PC-9 (cell line): ENCODE data around the gene TIFAB. TPM values are rescaled to one million over a fixed set of nuclear protein-coding genes. Genes with fewer than 3 reads are reported as not detected.

Experiments
- BruUV-seq: library from RNA; stranded (reverse); fragments of 400-500 nt; replicated peaks from 2 replicates; lab custom pipeline; 2021; lab: Mats Ljungman, UMichigan
- CTCF ChIA-PET: fragments of 300-600 bp; sonication (Branson Sonifier 250); formaldehyde crosslinking; loops from one replicate; lab custom pipeline; 2022; ENCODE audit warnings: antibody characterized with exemption; lab: Charles Lee
- POLR2A ChIA-PET: fragments of 300-600 bp; sonication (Branson Sonifier 250); formaldehyde crosslinking; loops from one replicate; lab custom pipeline; 2022; ENCODE audit warnings: antibody characterized with exemption; ENCODE audit not compliant: unreplicated experiment; lab: Charles Lee
- DNase-seq, 2 experiments: peaks; one replicate each; pipeline versions ENCODE4 v3.0.0 to v3.0.0-alpha.2; 2015 to 2022; ENCODE audit warnings: mixed read lengths in 1 of 2
- H2AFZ ChIP-seq: fragments of 200-600 bp; sonication (generic); 2 replicates; pipeline ENCODE4 v1.8.1; 2017; ENCODE audit warnings: antibody characterized with exemption
- H3F3A ChIP-seq: fragments of 200-600 bp; sonication (generic); 2 replicates; pipeline ENCODE4 v1.8.1; 2017; ENCODE audit warnings: antibody characterized with exemption, mild to moderate bottlenecking, low read depth; ENCODE audit not compliant: insufficient read depth
- H3K27ac ChIP-seq: fragments of 200-600 bp; sonication (generic); 2 replicates; pipeline ENCODE4 v1.6.1; 2016; ENCODE audit warnings: mixed run types
- H3K27me3 ChIP-seq: fragments of 200-600 bp; sonication (generic); 2 replicates; pipeline ENCODE4 v1.6.1; 2016; ENCODE audit warnings: low read depth, mixed run types; ENCODE audit not compliant: insufficient read depth
- H3K36me3 ChIP-seq: fragments of 200-600 bp; sonication (generic); 2 replicates; pipeline ENCODE4 v1.6.1; 2016; ENCODE audit warnings: low read depth, mixed run types
- H3K4me1 ChIP-seq: fragments of 200-600 bp; sonication (generic); replicated peaks from 2 replicates; pipeline ENCODE4 v1.6.1; 2016; ENCODE audit warnings: mixed run types; ENCODE audit not compliant: insufficient read depth
- H3K4me2 ChIP-seq: fragments of 200-600 bp; sonication (generic); 2 replicates; pipeline ENCODE4 v1.6.1; 2017; ENCODE audit warnings: mixed run types
- H3K4me3 ChIP-seq: fragments of 200-600 bp; sonication (generic); 2 replicates; pipeline ENCODE4 v1.6.1; 2016; ENCODE audit warnings: mixed run types
- H3K79me2 ChIP-seq: fragments of 200-600 bp; sonication (generic); 2 replicates; pipeline ENCODE4 v1.6.1; 2017; ENCODE audit warnings: low read depth, mixed run types
- H3K9me2 ChIP-seq: fragments of 200-600 bp; sonication (generic); 2 replicates; pipeline ENCODE4 v1.8.1; 2017; ENCODE audit warnings: mild to moderate bottlenecking; ENCODE audit not compliant: insufficient read depth
- H3K9me3 ChIP-seq: fragments of 200-600 bp; sonication (generic); 2 replicates; pipeline ENCODE4 v1.8.1; 2016; ENCODE audit warnings: low read depth; ENCODE audit not compliant: insufficient read depth
- H4K20me1 ChIP-seq: fragments of 200-600 bp; sonication (generic); 2 replicates; pipeline ENCODE4 v1.8.1; 2017; ENCODE audit not compliant: insufficient read depth
- EZH2 ChIP-seq: fragments of 200-600 bp; sonication (generic); IDR thresholded peaks from 2 replicates; pipeline ENCODE4 v1.8.0; 2017; ENCODE audit warnings: antibody characterized with exemption, low read depth
- intact Hi-C: fragments of 100-400 bp; cut with micrococcal nuclease; formaldehyde crosslinking; loops from one replicate; pipeline ENCODE4 v1.10.0; 2022; ENCODE audit not compliant: unreplicated experiment
- total RNA-seq: library from RNA; stranded (reverse); gene quantifications from 2 replicates; pipeline ENCODE4 v1.2.3, GENCODE V29; 2021
- TF ChIP-seq, protein P1 (sequence below): fragments of 200-600 bp; sonication (generic); conservative IDR thresholded peaks from 2 replicates; pipeline ENCODE4 v1.6.1; 2017; ENCODE audit warnings: mixed run types, antibody characterized with exemption, mild to moderate bottlenecking, moderate library complexity

TIFAB gene
- total RNA-seq, 1 experiment from 2014 or later: not detected

DNA sequence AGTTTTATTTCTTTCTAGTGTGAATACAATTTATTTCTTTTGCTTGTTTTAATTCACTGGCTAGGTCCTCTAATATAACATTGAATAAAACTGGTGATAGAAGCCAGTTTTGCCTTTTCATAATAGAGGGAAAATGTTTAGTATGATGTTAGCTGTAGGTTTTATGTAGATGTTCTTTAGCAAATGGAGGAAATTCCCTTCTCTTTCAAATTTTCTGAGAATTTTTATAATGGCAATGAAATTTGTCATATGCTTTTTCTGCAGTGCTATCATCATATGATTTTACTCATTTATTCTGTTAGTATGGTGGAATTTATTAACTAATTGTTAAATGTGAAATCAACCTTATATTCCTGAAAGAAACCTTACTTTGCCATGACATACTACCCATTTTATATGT, 35.1 kb downstream of the TIFAB start:
- H4K20me1 ChIP-seq: no peaks in the 10 kb centered on the region
- no peak overlapping the region for H3K4me2 ChIP-seq
- peaks cover 3% of the 10 kb centered on the region; the same call in 1 of the 2 replicates for H3K27me3 ChIP-seq
- H3K9me3 ChIP-seq: no peaks in the 10 kb centered on the region
- BruUV-seq: no TSS peak
- no peak overlapping the region for H3K4me3 ChIP-seq
- POLR2A ChIA-PET: no interaction called here
- H3K36me3 ChIP-seq: no peaks in the 10 kb centered on the region
- intact Hi-C loops: no loop called here
- no peak for TF ChIP-seq EZH2
- TF ChIP-seq, protein P1, sequence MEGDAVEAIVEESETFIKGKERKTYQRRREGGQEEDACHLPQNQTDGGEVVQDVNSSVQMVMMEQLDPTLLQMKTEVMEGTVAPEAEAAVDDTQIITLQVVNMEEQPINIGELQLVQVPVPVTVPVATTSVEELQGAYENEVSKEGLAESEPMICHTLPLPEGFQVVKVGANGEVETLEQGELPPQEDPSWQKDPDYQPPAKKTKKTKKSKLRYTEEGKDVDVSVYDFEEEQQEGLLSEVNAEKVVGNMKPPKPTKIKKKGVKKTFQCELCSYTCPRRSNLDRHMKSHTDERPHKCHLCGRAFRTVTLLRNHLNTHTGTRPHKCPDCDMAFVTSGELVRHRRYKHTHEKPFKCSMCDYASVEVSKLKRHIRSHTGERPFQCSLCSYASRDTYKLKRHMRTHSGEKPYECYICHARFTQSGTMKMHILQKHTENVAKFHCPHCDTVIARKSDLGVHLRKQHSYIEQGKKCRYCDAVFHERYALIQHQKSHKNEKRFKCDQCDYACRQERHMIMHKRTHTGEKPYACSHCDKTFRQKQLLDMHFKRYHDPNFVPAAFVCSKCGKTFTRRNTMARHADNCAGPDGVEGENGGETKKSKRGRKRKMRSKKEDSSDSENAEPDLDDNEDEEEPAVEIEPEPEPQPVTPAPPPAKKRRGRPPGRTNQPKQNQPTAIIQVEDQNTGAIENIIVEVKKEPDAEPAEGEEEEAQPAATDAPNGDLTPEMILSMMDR: no peak
- H3K9me2 ChIP-seq: no peaks in the 10 kb centered on the region
- CTCF ChIA-PET: no interaction called here
- H3K27ac ChIP-seq: no peak overlapping the region
- H3F3A ChIP-seq: no peaks in the 10 kb centered on the region
- H3K4me1 ChIP-seq: no peaks in the 10 kb centered on the region
- no peak overlapping the region for H2AFZ ChIP-seq
- no peak for DNase-seq
- H3K79me2 ChIP-seq: no peaks in the 10 kb centered on the region

DNA sequence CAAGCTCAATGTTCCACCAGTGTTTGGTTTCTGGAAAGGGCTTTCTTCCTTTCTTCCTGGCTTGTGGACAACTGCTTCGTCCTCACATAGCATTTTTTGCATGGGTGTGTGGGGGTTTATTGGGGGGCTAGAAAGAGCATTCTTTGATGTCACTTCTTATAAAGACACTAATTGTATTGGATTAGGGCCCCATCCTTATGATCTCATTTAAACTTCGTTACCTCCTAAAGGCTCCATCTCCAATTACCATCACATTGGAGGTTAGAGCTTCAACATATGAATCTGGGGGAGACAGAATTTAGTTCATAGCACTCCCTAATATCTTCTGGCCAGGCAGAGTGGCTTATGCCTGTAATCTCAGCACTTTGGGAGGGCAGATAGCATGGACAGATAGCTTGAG, 47.1 kb downstream of the TIFAB start:
- no peaks in the 10 kb centered on the region for H3K9me2 ChIP-seq
- TF ChIP-seq, protein P1: no peak
- TF ChIP-seq EZH2: no peak
- H3K27ac ChIP-seq: no peak overlapping the region
- H3K27me3 ChIP-seq: no peaks in the 10 kb centered on the region
- intact Hi-C loops: no loop called here
- no peaks in the 10 kb centered on the region for H3K79me2 ChIP-seq
- no peaks in the 10 kb centered on the region for H3K9me3 ChIP-seq
- no peak overlapping the region for H2AFZ ChIP-seq
- DNase-seq: no peak
- 0 out of 2 replicates have a peak, but pooled peaks cover 3% of the 10 kb centered on the region for H3F3A ChIP-seq
- no peaks in the 10 kb centered on the region; the same call in 1 of the 2 replicates for H3K4me1 ChIP-seq
- no peaks in the 10 kb centered on the region for H3K36me3 ChIP-seq
- H3K4me2 ChIP-seq: no peak overlapping the region
- ChIA-PET CTCF (interaction anchor here (0.6 kb wide), 1 partner anchor 1279 kb away, joined by 3 read pairs; no protein-coding TSS in a partner anchor), POLR2A (no interaction called here)
- H3K4me3 ChIP-seq: no peak overlapping the region
- no peaks in the 10 kb centered on the region for H4K20me1 ChIP-seq
- no TSS peak for BruUV-seq

DNA sequence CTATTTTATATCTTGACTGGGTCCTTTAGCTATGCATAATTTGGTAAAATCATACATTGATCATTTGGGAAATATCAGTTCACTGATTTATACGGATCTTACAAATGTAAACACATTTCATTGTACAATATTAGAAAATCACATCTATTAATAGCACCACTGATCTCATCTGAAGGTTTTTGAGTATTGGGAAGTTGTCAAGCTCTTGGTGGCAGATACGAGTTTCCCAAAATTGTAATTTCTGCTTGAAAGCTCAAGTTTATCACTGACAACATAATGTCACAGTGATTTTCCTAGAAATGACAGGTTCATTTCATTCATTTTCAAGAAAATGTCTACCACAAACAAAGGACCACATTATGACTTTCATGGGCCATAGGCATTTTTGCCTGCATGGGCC, 50.1 kb downstream of the TIFAB start:
- Histone ChIP-seq H2AFZ (no peak overlapping the region), H3K27ac (no peak overlapping the region), H4K20me1 (peaks cover 10% of the 10 kb centered on the region), H3K4me3 (no peak overlapping the region), H3K9me2 (no peaks in the 10 kb centered on the region), H3K4me2 (no peak overlapping the region), H3K79me2 (peaks cover 17% of the 10 kb centered on the region), H3K36me3 (no peaks in the 10 kb centered on the region), H3K9me3 (no peaks in the 10 kb centered on the region), H3K4me1 (peaks cover 8% of the 10 kb centered on the region), H3F3A (0 out of 2 replicates have a peak, but pooled peaks cover 3% of the 10 kb centered on the region), H3K27me3 (no peaks in the 10 kb centered on the region)
- TF ChIP-seq, protein P1: no peak
- TF ChIP-seq EZH2: no peak
- intact Hi-C loops: no loop called here
- ChIA-PET CTCF (no interaction called here), POLR2A (no interaction called here)
- no TSS peak for BruUV-seq
- DNase-seq: no peak
